Left ventricle myocardium inferior (tissue), 1 donor: ENCODE results near the gene PSMA5. TPM values are rescaled to one million over a fixed set of nuclear protein-coding genes. Genes with fewer than 3 reads are reported as not detected.
A peak's percentile ranks its signal among the peaks of the same experiment; 100 is the strongest.
"Not testable (repeated sequence)": the region's sequence is repeated elsewhere in the genome, so short reads cannot be mapped to it uniquely, and the experiment has no call there.

ENCODE experiments used
- DNase-seq: peaks from one replicate; pipeline ENCODE4 v3.0.0-alpha.2; 2020
- H3K27ac ChIP-seq: fragments of 200-600 bp; replicated peaks from 2 replicates; pipeline ENCODE4 v1.8.0; 2021
- H3K27me3 ChIP-seq: fragments of 200-600 bp; 2 replicates; pipeline ENCODE4 v1.8.0; 2021; ENCODE audit warnings: low read depth
- H3K36me3 ChIP-seq: fragments of 200-600 bp; 2 replicates; pipeline ENCODE4 v1.8.0; 2021
- H3K4me1 ChIP-seq: fragments of 200-600 bp; 2 replicates; pipeline ENCODE4 v1.8.0; 2021
- H3K4me3 ChIP-seq: fragments of 200-600 bp; 2 replicates; pipeline ENCODE4 v1.8.0; 2021; ENCODE audit warnings: mild to moderate bottlenecking, moderate library complexity
- H3K9me3 ChIP-seq: fragments of 200-600 bp; replicated peaks from 2 replicates; pipeline ENCODE4 v1.8.0; 2021
- CTCF ChIP-seq: fragments of 200-600 bp; IDR thresholded peaks from 2 replicates; pipeline ENCODE4 v1.8.0; 2021; ENCODE audit warnings: antibody characterized with exemption, mild to moderate bottlenecking, borderline replicate concordance
- intact Hi-C: fragments of 100-400 bp; cut with micrococcal nuclease; formaldehyde crosslinking; loops from one replicate; pipeline ENCODE4 v1.11.0; 2022
- total RNA-seq: library from RNA; stranded (reverse); fragmentation: NEBNext Ultra II Directional; extraction: Animal tissue kit (Norgen Biotek cat#: 25700); gene quantifications from one replicate; pipeline ENCODE4 v1.2.1, GENCODE V29; 2021
- donor health status: DM: no; HTN: yes; CAD: no; lungs with severe emphysema.

PSMA5 gene
- total RNA-seq, 1 donor from 2014 or later, result 49.9 TPM

GRCh38 chr1:109379422-109379821 lies 46.8 kb downstream of the PSMA5 start:
- DNase-seq, result no peak
- TF ChIP-seq CTCF, result no peak
- no peak overlapping the region for H3K4me3 ChIP-seq
- H3K9me3 ChIP-seq, result no peaks in the 10 kb centered on the region
- H3K36me3 ChIP-seq, result no peaks in the 10 kb centered on the region
- no peaks in the 10 kb centered on the region for H3K27me3 ChIP-seq
- intact Hi-C loops, result no loop called here
- H3K27ac ChIP-seq, result peak overlapping the region; percentile 49
- peaks cover 61% of the 10 kb centered on the region for H3K4me1 ChIP-seq

- no peak overlapping the region for H3K4me3 ChIP-seq
- intact Hi-C loops, result no loop called here
- no peaks in the 10 kb centered on the region for H3K36me3 ChIP-seq
- H3K27ac ChIP-seq, result no peak overlapping the region
- H3K9me3 ChIP-seq, result no peaks in the 10 kb centered on the region
- peaks cover 55% of the 10 kb centered on the region for H3K4me1 ChIP-seq
- no peak for DNase-seq
- no peaks in the 10 kb centered on the region for H3K27me3 ChIP-seq
- no peak for TF ChIP-seq CTCF
Observed at GRCh38 chr1:109377698-109378097, 48.5 kb downstream of the PSMA5 start.

GRCh38 chr1:109373696-109374095 lies 52.6 kb downstream of the PSMA5 start:
- Histone ChIP-seq H3K27ac (peak overlapping the region; percentile 41), H3K4me1 (peaks cover 58% of the 10 kb centered on the region)
- H3K4me3 ChIP-seq, H3K36me3 ChIP-seq, intact Hi-C loops, H3K27me3 ChIP-seq, DNase-seq, H3K9me3 ChIP-seq: not testable (repeated sequence)

GRCh38 chr1:109373126-109373525 lies 53.1 kb downstream of the PSMA5 start:
- H3K27me3 ChIP-seq, result no peaks in the 10 kb centered on the region
- peak overlapping the region; percentile 41 for H3K27ac ChIP-seq
- no peaks in the 10 kb centered on the region for H3K9me3 ChIP-seq
- intact Hi-C loops, result no loop called here
- DNase-seq, result no peak
- H3K4me3 ChIP-seq, result no peak overlapping the region
- no peaks in the 10 kb centered on the region for H3K36me3 ChIP-seq
- no peak for TF ChIP-seq CTCF
- H3K4me1 ChIP-seq, result peaks cover 62% of the 10 kb centered on the region

- TF ChIP-seq CTCF, result no peak
- DNase-seq, result no peak
- intact Hi-C loops, result no loop called here
- Histone ChIP-seq H3K9me3 (no peaks in the 10 kb centered on the region), H3K36me3 (no peaks in the 10 kb centered on the region), H3K27ac (peak overlapping the region; percentile 75), H3K4me3 (no peak overlapping the region), H3K4me1 (peaks cover 55% of the 10 kb centered on the region), H3K27me3 (no peaks in the 10 kb centered on the region)
Observed at GRCh38 chr1:109372281-109372680, 54.0 kb downstream of the PSMA5 start.

GRCh38 chr1:109371341-109371739 lies 54.9 kb downstream of the PSMA5 start:
- DNase-seq, result no peak
- no peak for TF ChIP-seq CTCF
- Histone ChIP-seq H3K4me3 (peak overlapping the region; percentile 16), H3K36me3 (peaks cover 8% of the 10 kb centered on the region), H3K9me3 (no peaks in the 10 kb centered on the region), H3K27me3 (no peaks in the 10 kb centered on the region), H3K27ac (peak overlapping the region; percentile 75), H3K4me1 (peaks cover 55% of the 10 kb centered on the region)
- intact Hi-C loops, result no loop called here
